H1 (cell line): Measurements from ENCODE around the gene ACYP1. TPM values are rescaled to one million over a fixed set of nuclear protein-coding genes. Genes with fewer than 3 reads are reported as not detected.

Source experiments
- BCL11A ChIP-seq, 2 experiments: IDR thresholded peaks; one replicate each; pipeline ENCODE4 v1.6.1; 2011; ENCODE audit warnings: low read depth in 2 of 2, low read length in 2 of 2, mild to moderate bottlenecking in 2 of 2
- CBX5 ChIP-seq: fragments of 300-800, 300-1000 bp; sonication (generic); IDR thresholded peaks from 2 replicates; pipeline ENCODE4 v1.7.1; 2016; ENCODE audit warnings: antibody characterized with exemption, low read length, low read depth
- CHD2 ChIP-seq: IDR thresholded peaks from 2 replicates; pipeline ENCODE4 v1.6.1; 2012; ENCODE audit warnings: low read length, improper control_type of control experiment
- FOSL1 ChIP-seq: IDR thresholded peaks from 2 replicates; pipeline ENCODE4 v1.6.1; 2011; ENCODE audit warnings: mild to moderate bottlenecking, low read depth, low read length, moderate library complexity; ENCODE audit not compliant: insufficient read depth
- JUND ChIP-seq: IDR thresholded peaks from 2 replicates; pipeline ENCODE4 v1.6.1; 2011; ENCODE audit warnings: mild to moderate bottlenecking, improper control_type of control experiment, low read length
- KDM1A ChIP-seq: fragments of 200-600, 300-600 bp; sonication (generic); IDR thresholded peaks from 2 replicates; pipeline ENCODE4 v1.7.1; 2016; ENCODE audit warnings: mild to moderate bottlenecking, low read length, borderline replicate concordance
- MAFK ChIP-seq: IDR thresholded peaks from 2 replicates; pipeline ENCODE4 v1.6.1; 2012; ENCODE audit warnings: low read depth, mild to moderate bottlenecking, improper control_type of control experiment, low read length
- RFX5 ChIP-seq: IDR thresholded peaks from 2 replicates; pipeline ENCODE4 v1.6.1; 2011; ENCODE audit warnings: low read depth, low read length, improper control_type of control experiment, borderline replicate concordance
- SP1 ChIP-seq: IDR thresholded peaks from 2 replicates; pipeline ENCODE4 v1.6.1; 2011; ENCODE audit warnings: low read depth, low read length
- YY1 ChIP-seq: IDR thresholded peaks from 2 replicates; pipeline ENCODE4 v1.6.1; 2011; ENCODE audit warnings: low read depth, mild to moderate bottlenecking, low read length
- polyA plus RNA-seq, 7 experiments: library from polyadenylated mRNA; depleted of rRNA in 3 of 7; stranded (reverse) in 5 of 7; unstranded in 2 of 7; fragments of >200 nt in 5 of 7; fragments of 200-250 nt in 2 of 7; gene quantifications; 1 replicate in 5 of 7; 2 replicates in 1 of 7; 4 replicates in 1 of 7; pipeline versions ENCODE4 v1.2.1 to v1.2.3, GENCODE V29; 2011 to 2013; ENCODE audit warnings: missing spikeins in 2 of 7, mixed read lengths in 2 of 7
- total RNA-seq: library from RNA; stranded (reverse); fragmentation: NEBNext Ultra II Directional; extraction: Animal tissue kit (Norgen Biotek cat#: 25700); gene quantifications from 2 replicates; pipeline ENCODE4 v1.2.1, GENCODE V29; 2021
- TF ChIP-seq, protein P1 (sequence below): fragments of 300-600 bp; sonication (generic); IDR thresholded peaks from 2 replicates; pipeline ENCODE4 v1.7.1; 2012; ENCODE audit warnings: low read length, moderate library complexity, mild to moderate bottlenecking, inconsistent platforms; ENCODE audit not compliant: insufficient replicate concordance
- TF ChIP-seq, protein P2 (sequence below): IDR thresholded peaks from 2 replicates; pipeline ENCODE4 v1.6.1; 2011; ENCODE audit warnings: low read length, improper control_type of control experiment

The ACYP1 gene
- total and polyA plus RNA-seq, 2 of the 8 experiments (the other 6 are each of a cell fraction or from before 2014, with no cell fraction given): 22.3 to 24.8 TPM

DNA sequence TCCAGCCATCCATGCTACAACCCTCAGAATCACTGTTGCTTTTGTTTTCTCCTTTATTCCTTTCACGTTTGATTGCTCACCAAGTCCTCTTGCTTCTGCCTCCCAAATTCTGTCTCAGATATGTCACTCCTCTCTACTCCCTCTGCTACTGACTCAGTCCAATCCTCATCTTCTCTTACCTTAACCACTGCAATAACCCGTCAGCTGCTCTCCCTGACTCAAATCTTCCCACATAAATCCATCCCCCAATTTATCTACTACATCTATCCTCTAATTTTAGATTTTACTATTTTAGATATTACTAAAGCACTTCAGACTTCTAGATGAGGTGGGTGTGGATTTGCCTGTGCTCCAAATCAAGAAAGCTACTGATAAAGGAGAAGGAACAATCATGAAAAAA, 37.9 kb downstream of the ACYP1 start (continued):
- TF ChIP-seq, protein P1, sequence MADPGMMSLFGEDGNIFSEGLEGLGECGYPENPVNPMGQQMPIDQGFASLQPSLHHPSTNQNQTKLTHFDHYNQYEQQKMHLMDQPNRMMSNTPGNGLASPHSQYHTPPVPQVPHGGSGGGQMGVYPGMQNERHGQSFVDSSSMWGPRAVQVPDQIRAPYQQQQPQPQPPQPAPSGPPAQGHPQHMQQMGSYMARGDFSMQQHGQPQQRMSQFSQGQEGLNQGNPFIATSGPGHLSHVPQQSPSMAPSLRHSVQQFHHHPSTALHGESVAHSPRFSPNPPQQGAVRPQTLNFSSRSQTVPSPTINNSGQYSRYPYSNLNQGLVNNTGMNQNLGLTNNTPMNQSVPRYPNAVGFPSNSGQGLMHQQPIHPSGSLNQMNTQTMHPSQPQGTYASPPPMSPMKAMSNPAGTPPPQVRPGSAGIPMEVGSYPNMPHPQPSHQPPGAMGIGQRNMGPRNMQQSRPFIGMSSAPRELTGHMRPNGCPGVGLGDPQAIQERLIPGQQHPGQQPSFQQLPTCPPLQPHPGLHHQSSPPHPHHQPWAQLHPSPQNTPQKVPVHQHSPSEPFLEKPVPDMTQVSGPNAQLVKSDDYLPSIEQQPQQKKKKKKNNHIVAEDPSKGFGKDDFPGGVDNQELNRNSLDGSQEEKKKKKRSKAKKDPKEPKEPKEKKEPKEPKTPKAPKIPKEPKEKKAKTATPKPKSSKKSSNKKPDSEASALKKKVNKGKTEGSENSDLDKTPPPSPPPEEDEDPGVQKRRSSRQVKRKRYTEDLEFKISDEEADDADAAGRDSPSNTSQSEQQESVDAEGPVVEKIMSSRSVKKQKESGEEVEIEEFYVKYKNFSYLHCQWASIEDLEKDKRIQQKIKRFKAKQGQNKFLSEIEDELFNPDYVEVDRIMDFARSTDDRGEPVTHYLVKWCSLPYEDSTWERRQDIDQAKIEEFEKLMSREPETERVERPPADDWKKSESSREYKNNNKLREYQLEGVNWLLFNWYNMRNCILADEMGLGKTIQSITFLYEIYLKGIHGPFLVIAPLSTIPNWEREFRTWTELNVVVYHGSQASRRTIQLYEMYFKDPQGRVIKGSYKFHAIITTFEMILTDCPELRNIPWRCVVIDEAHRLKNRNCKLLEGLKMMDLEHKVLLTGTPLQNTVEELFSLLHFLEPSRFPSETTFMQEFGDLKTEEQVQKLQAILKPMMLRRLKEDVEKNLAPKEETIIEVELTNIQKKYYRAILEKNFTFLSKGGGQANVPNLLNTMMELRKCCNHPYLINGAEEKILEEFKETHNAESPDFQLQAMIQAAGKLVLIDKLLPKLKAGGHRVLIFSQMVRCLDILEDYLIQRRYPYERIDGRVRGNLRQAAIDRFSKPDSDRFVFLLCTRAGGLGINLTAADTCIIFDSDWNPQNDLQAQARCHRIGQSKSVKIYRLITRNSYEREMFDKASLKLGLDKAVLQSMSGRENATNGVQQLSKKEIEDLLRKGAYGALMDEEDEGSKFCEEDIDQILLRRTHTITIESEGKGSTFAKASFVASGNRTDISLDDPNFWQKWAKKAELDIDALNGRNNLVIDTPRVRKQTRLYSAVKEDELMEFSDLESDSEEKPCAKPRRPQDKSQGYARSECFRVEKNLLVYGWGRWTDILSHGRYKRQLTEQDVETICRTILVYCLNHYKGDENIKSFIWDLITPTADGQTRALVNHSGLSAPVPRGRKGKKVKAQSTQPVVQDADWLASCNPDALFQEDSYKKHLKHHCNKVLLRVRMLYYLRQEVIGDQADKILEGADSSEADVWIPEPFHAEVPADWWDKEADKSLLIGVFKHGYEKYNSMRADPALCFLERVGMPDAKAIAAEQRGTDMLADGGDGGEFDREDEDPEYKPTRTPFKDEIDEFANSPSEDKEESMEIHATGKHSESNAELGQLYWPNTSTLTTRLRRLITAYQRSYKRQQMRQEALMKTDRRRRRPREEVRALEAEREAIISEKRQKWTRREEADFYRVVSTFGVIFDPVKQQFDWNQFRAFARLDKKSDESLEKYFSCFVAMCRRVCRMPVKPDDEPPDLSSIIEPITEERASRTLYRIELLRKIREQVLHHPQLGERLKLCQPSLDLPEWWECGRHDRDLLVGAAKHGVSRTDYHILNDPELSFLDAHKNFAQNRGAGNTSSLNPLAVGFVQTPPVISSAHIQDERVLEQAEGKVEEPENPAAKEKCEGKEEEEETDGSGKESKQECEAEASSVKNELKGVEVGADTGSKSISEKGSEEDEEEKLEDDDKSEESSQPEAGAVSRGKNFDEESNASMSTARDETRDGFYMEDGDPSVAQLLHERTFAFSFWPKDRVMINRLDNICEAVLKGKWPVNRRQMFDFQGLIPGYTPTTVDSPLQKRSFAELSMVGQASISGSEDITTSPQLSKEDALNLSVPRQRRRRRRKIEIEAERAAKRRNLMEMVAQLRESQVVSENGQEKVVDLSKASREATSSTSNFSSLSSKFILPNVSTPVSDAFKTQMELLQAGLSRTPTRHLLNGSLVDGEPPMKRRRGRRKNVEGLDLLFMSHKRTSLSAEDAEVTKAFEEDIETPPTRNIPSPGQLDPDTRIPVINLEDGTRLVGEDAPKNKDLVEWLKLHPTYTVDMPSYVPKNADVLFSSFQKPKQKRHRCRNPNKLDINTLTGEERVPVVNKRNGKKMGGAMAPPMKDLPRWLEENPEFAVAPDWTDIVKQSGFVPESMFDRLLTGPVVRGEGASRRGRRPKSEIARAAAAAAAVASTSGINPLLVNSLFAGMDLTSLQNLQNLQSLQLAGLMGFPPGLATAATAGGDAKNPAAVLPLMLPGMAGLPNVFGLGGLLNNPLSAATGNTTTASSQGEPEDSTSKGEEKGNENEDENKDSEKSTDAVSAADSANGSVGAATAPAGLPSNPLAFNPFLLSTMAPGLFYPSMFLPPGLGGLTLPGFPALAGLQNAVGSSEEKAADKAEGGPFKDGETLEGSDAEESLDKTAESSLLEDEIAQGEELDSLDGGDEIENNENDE: no peak
- TF ChIP-seq BCL11A (IDR thresholded peaks at IDR 0.05; ENCODE audit: low read depth in 2 of 2, low read length in 2 of 2) (no peak), MAFK (no peak), KDM1A (no peak), JUND (no peak), CBX5 (no peak), YY1 (no peak), RFX5 (no peak), FOSL1 (no peak), CHD2 (no peak), SP1 (no peak)
- TF ChIP-seq, protein P2, sequence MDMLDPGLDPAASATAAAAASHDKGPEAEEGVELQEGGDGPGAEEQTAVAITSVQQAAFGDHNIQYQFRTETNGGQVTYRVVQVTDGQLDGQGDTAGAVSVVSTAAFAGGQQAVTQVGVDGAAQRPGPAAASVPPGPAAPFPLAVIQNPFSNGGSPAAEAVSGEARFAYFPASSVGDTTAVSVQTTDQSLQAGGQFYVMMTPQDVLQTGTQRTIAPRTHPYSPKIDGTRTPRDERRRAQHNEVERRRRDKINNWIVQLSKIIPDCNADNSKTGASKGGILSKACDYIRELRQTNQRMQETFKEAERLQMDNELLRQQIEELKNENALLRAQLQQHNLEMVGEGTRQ: no peak
